Smooth muscle cell (in vitro differentiated cells): ENCODE measurements around the gene IARS1. TPM values are rescaled to one million over a fixed set of nuclear protein-coding genes. Genes with fewer than 3 reads are reported as not detected.

ENCODE experiments used
- DNase-seq: peaks from one replicate; lab custom pipeline; 2025; ENCODE audit not compliant: unreplicated experiment; lab: John Stamatoyannopoulos, UW
- H2AFZ ChIP-seq: fragments of 200-600 bp; sonication (generic); 2 replicates; pipeline ENCODE4 v1.6.0; 2016; ENCODE audit warnings: antibody characterized with exemption, low read depth, mild to moderate bottlenecking
- H3F3A ChIP-seq: fragments of 200-600 bp; sonication (generic); 2 replicates; pipeline ENCODE4 v1.6.0; 2017; ENCODE audit warnings: antibody characterized with exemption, low read depth
- H3K27ac ChIP-seq: fragments of 200-600 bp; sonication (generic); 2 replicates; pipeline ENCODE4 v1.5.1; 2016; ENCODE audit warnings: low read depth, mild to moderate bottlenecking
- H3K27me3 ChIP-seq: fragments of 200-600 bp; sonication (generic); 2 replicates; pipeline ENCODE4 v1.6.1; 2016; ENCODE audit warnings: low read depth, mild to moderate bottlenecking
- H3K36me3 ChIP-seq: fragments of 200-600 bp; sonication (generic); 2 replicates; pipeline ENCODE4 v1.5.1; 2016; ENCODE audit warnings: low read depth
- H3K4me1 ChIP-seq: fragments of 200-600 bp; sonication (generic); 2 replicates; pipeline ENCODE4 v1.5.1; 2016; ENCODE audit warnings: low read depth
- H3K4me2 ChIP-seq: fragments of 200-600 bp; sonication (generic); 2 replicates; pipeline ENCODE4 v1.6.0; 2016; ENCODE audit warnings: mild to moderate bottlenecking
- H3K4me3 ChIP-seq: fragments of 200-600 bp; sonication (generic); 2 replicates; pipeline ENCODE4 v1.5.1; 2016; ENCODE audit warnings: mild to moderate bottlenecking
- H3K79me2 ChIP-seq: fragments of 200-600 bp; sonication (generic); 2 replicates; pipeline ENCODE4 v1.6.0; 2016; ENCODE audit warnings: low read depth, mild to moderate bottlenecking
- H3K9ac ChIP-seq: fragments of 200-600 bp; sonication (generic); 2 replicates; pipeline ENCODE4 v1.6.0; 2016; ENCODE audit warnings: low read depth
- H3K9me3 ChIP-seq: fragments of 200-600 bp; sonication (generic); replicated peaks from 2 replicates; pipeline ENCODE4 v1.5.1; 2016; ENCODE audit warnings: low read depth
- H4K20me1 ChIP-seq: fragments of 200-600 bp; sonication (generic); 2 replicates; pipeline ENCODE4 v1.6.0; 2016; ENCODE audit warnings: low read depth
- WGBS: methylation state at CpG from one replicate; pipeline ENCODE4 v1.1.7; 2016; ENCODE audit warnings: low lambda C conversion rate; 5-methylcytosine and 5-hydroxymethylcytosine counted together
- polyA plus RNA-seq: library from polyadenylated mRNA; unstranded; fragments of >200 nt; fragmentation: Nextera tagmentation; extraction: Ambion mirVana; gene quantifications from 2 replicates; pipeline ENCODE4 v1.2.1, GENCODE V29; 2016
- total RNA-seq: library from RNA; depleted of rRNA; stranded (reverse); fragments of >200 nt; gene quantifications from 2 replicates; pipeline ENCODE4 v1.2.3, GENCODE V29; 2014
- TF ChIP-seq, protein P1 (sequence below): fragments of 200-600 bp; sonication (generic); IDR thresholded peaks from 2 replicates; pipeline ENCODE4 v1.5.1; 2017; ENCODE audit warnings: borderline replicate concordance, mild to moderate bottlenecking, antibody characterized with exemption; ENCODE audit not compliant: insufficient read depth, poor library complexity, severe bottlenecking

The IARS1 gene
- total and polyA plus RNA-seq, 2 experiments from 2014 or later = 93.0 to 150 TPM

GRCh38 chr9:92324889-92325268 is 31.4 kb upstream of the IARS1 start:
- Histone ChIP-seq H3K36me3 (peaks cover 6% of the 10 kb centered on the region), H3F3A (no peaks in the 10 kb centered on the region), H3K4me3 (peak overlapping the region; percentile 70), H4K20me1 (no peaks in the 10 kb centered on the region), H3K9me3 (no peaks in the 10 kb centered on the region), H3K4me2 (peak overlapping the region; percentile 98), H3K4me1 (peaks cover 19% of the 10 kb centered on the region), H3K27me3 (no peaks in the 10 kb centered on the region), H3K27ac (peak overlapping the region; percentile 97), H2AFZ (peak overlapping the region; percentile 94), H3K9ac (peak overlapping the region; percentile 98), H3K79me2 (peaks cover 29% of the 10 kb centered on the region)
- TF ChIP-seq, protein P1, sequence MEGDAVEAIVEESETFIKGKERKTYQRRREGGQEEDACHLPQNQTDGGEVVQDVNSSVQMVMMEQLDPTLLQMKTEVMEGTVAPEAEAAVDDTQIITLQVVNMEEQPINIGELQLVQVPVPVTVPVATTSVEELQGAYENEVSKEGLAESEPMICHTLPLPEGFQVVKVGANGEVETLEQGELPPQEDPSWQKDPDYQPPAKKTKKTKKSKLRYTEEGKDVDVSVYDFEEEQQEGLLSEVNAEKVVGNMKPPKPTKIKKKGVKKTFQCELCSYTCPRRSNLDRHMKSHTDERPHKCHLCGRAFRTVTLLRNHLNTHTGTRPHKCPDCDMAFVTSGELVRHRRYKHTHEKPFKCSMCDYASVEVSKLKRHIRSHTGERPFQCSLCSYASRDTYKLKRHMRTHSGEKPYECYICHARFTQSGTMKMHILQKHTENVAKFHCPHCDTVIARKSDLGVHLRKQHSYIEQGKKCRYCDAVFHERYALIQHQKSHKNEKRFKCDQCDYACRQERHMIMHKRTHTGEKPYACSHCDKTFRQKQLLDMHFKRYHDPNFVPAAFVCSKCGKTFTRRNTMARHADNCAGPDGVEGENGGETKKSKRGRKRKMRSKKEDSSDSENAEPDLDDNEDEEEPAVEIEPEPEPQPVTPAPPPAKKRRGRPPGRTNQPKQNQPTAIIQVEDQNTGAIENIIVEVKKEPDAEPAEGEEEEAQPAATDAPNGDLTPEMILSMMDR = no peak
- DNase-seq = no peak
- WGBS = under 1% methylated on average over 12 of the region's 12 CpGs

- peak overlapping the region; percentile 98 for H3K4me2 ChIP-seq
- no peaks in the 10 kb centered on the region for H3K27me3 ChIP-seq
- H3K4me3 ChIP-seq = peak overlapping the region; percentile 70
- no peaks in the 10 kb centered on the region for H4K20me1 ChIP-seq
- H3K9me3 ChIP-seq = no peaks in the 10 kb centered on the region
- peak overlapping the region; percentile 98 for H3K9ac ChIP-seq
- WGBS = 41% methylated on average over 2 of the region's 2 CpGs
- DNase-seq = no peak
- peaks cover 25% of the 10 kb centered on the region for H3K79me2 ChIP-seq
- TF ChIP-seq, protein P1 = no peak
- H3K36me3 ChIP-seq = peaks cover 6% of the 10 kb centered on the region
- peak overlapping the region; percentile 97 for H3K27ac ChIP-seq
- H3K4me1 ChIP-seq = peaks cover 19% of the 10 kb centered on the region
- H2AFZ ChIP-seq = no peak overlapping the region
- no peaks in the 10 kb centered on the region for H3F3A ChIP-seq
Measured at GRCh38 chr9:92324431-92324830, 30.9 kb upstream of the IARS1 start.

GRCh38 chr9:92315456-92315855 is 22.0 kb upstream of the IARS1 start:
- Histone ChIP-seq H3K4me2 (no peak overlapping the region), H3K36me3 (peaks cover 8% of the 10 kb centered on the region), H3K27me3 (no peaks in the 10 kb centered on the region), H2AFZ (no peak overlapping the region), H3K9ac (no peak overlapping the region), H3K4me3 (no peak overlapping the region), H3K79me2 (peaks cover 26% of the 10 kb centered on the region), H3K27ac (no peak overlapping the region), H3K9me3 (no peaks in the 10 kb centered on the region), H4K20me1 (peaks cover 7% of the 10 kb centered on the region), H3F3A (no peaks in the 10 kb centered on the region), H3K4me1 (no peaks in the 10 kb centered on the region)
- DNase-seq = no peak
- WGBS = 98% methylated on average over 5 of the region's 5 CpGs
- TF ChIP-seq, protein P1 = no peak

- Histone ChIP-seq H3K4me2 (no peak overlapping the region), H3K36me3 (peaks cover 22% of the 10 kb centered on the region), H3K4me3 (no peak overlapping the region), H4K20me1 (peaks cover 7% of the 10 kb centered on the region), H3F3A (no peaks in the 10 kb centered on the region), H3K4me1 (no peaks in the 10 kb centered on the region), H3K9ac (no peak overlapping the region), H2AFZ (no peak overlapping the region), H3K79me2 (peaks cover 26% of the 10 kb centered on the region), H3K27me3 (no peaks in the 10 kb centered on the region), H3K9me3 (no peaks in the 10 kb centered on the region), H3K27ac (peak overlapping the region; percentile 15)
- 94% methylated on average over 2 of the region's 2 CpGs for WGBS
- DNase-seq = no peak
- TF ChIP-seq, protein P1 = no peak
Measured at GRCh38 chr9:92313624-92314012, 20.1 kb upstream of the IARS1 start.
